GM23248 (cell line): ENCODE results near the gene ZNHIT1. TPM values are rescaled to one million over a fixed set of nuclear protein-coding genes. Genes with fewer than 3 reads are reported as not detected.

Experiments
- DNase-seq: peaks from one replicate; pipeline ENCODE4 v3.0.0-alpha.2; 2015
- H2AFZ ChIP-seq: fragments of 200-600 bp; sonication (generic); 2 replicates; pipeline ENCODE4 v1.6.1; 2016; ENCODE audit warnings: antibody characterized with exemption
- H3F3A ChIP-seq: fragments of 200-600 bp; sonication (generic); 2 replicates; pipeline ENCODE4 v1.6.1; 2016; ENCODE audit warnings: mild to moderate bottlenecking, antibody characterized with exemption, mixed run types; ENCODE audit not compliant: insufficient read depth
- H3K27ac ChIP-seq: fragments of 200-600 bp; sonication (generic); 2 replicates; pipeline ENCODE4 v1.5.1; 2016; ENCODE audit warnings: mild to moderate bottlenecking
- H3K27me3 ChIP-seq: fragments of 200-600 bp; sonication (generic); replicated peaks from 2 replicates; pipeline ENCODE4 v1.6.1; 2016; ENCODE audit warnings: mild to moderate bottlenecking; ENCODE audit not compliant: insufficient read depth
- H3K36me3 ChIP-seq: fragments of 200-600 bp; sonication (generic); 2 replicates; pipeline ENCODE4 v1.6.1; 2016; ENCODE audit warnings: low read depth, mild to moderate bottlenecking
- H3K4me1 ChIP-seq: fragments of 200-600 bp; sonication (generic); 2 replicates; pipeline ENCODE4 v1.6.1; 2016; ENCODE audit warnings: mild to moderate bottlenecking; ENCODE audit not compliant: insufficient read depth
- H3K4me2 ChIP-seq: fragments of 200-600 bp; sonication (generic); one replicate; pipeline ENCODE4 v1.6.1; 2016; ENCODE audit warnings: mild to moderate bottlenecking; ENCODE audit not compliant: unreplicated experiment
- H3K4me3 ChIP-seq: fragments of 200-600 bp; sonication (generic); 2 replicates; pipeline ENCODE4 v1.5.1; 2016; ENCODE audit warnings: mild to moderate bottlenecking
- H3K79me2 ChIP-seq: fragments of 200-600 bp; sonication (generic); 2 replicates; pipeline ENCODE4 v1.6.1; 2016; ENCODE audit warnings: mild to moderate bottlenecking; ENCODE audit not compliant: insufficient read depth
- H3K9ac ChIP-seq: fragments of 200-600 bp; sonication (generic); 2 replicates; pipeline ENCODE4 v1.6.1; 2016; ENCODE audit warnings: mild to moderate bottlenecking
- H3K9me2 ChIP-seq: fragments of 200-600 bp; sonication (generic); 2 replicates; pipeline ENCODE4 v1.6.1; 2016; ENCODE audit warnings: mixed run types, mild to moderate bottlenecking, moderate library complexity; ENCODE audit not compliant: insufficient read depth
- H3K9me3 ChIP-seq: fragments of 200-600 bp; sonication (generic); one replicate; pipeline ENCODE4 v1.6.1; 2017; ENCODE audit warnings: low read depth
- H4K20me1 ChIP-seq: fragments of 200-600 bp; sonication (generic); 2 replicates; pipeline ENCODE4 v1.6.0; 2016; ENCODE audit not compliant: insufficient read depth
- EZH2 ChIP-seq: fragments of 200-600 bp; sonication (generic); IDR thresholded peaks from 2 replicates; pipeline ENCODE4 v1.6.1; 2018; ENCODE audit warnings: antibody characterized with exemption, mild to moderate bottlenecking; ENCODE audit not compliant: insufficient read depth, poor library complexity, severe bottlenecking
- EZH2phosphoT487 ChIP-seq: fragments of 200-600 bp; sonication (generic); IDR thresholded peaks from 2 replicates; pipeline ENCODE4 v1.6.1; 2018; ENCODE audit warnings: antibody characterized with exemption, moderate library complexity, mild to moderate bottlenecking, low read depth; ENCODE audit not compliant: insufficient read depth
- WGBS, 2 experiments: methylation state at CpG; one replicate each; pipeline ENCODE4 v1.1.6; 2015 to 2017; ENCODE audit warnings: low lambda C conversion rate in 2 of 2, low coverage in 1 of 2; ENCODE audit errors: missing lambda C conversion rate in 2 of 2; 5-methylcytosine and 5-hydroxymethylcytosine counted together
- in situ Hi-C: fragments of 300-500 bp; cut with MboI; formaldehyde crosslinking; loops from 2 replicates; pipeline ENCODE4 v1.15.0; 2020
- polyA plus RNA-seq: library from polyadenylated mRNA; unstranded; fragments of >200 nt; fragmentation: Nextera tagmentation; extraction: Ambion mirVana; gene quantifications from 2 replicates; pipeline ENCODE4 v1.2.1, GENCODE V29; 2016
- total RNA-seq: library from RNA; depleted of rRNA; stranded (reverse); fragments of >200 nt; shearing (Covaris generic); gene quantifications from 2 replicates; pipeline ENCODE4 v1.2.3, GENCODE V29; 2014

The ZNHIT1 gene
- total and polyA plus RNA-seq, 2 experiments from 2014 or later = 98.0 to 119 TPM

GRCh38 chr7:101210143-101210542, 7.8 kb upstream of the ZNHIT1 start:
- peaks cover 4% of the 10 kb centered on the region; the same call in 1 of the 2 replicates for H3F3A ChIP-seq
- TF ChIP-seq EZH2 (no peak), EZH2phosphoT487 (no peak)
- H3K27me3 ChIP-seq = no peaks in the 10 kb centered on the region
- H3K9me3 ChIP-seq = no peaks in the 10 kb centered on the region
- H3K4me2 ChIP-seq = no peak overlapping the region
- H3K9ac ChIP-seq = no peak overlapping the region
- peaks cover 4% of the 10 kb centered on the region; the same call in 1 of the 2 replicates for H3K4me1 ChIP-seq
- no peak overlapping the region for H2AFZ ChIP-seq
- DNase-seq = no peak
- in situ Hi-C loops = no loop called here
- WGBS, 2 experiments = 93 to 99% methylated on average over 13 to 19 of the region's 19 CpGs
- H3K79me2 ChIP-seq = peaks cover 16% of the 10 kb centered on the region
- H3K9me2 ChIP-seq = no peaks in the 10 kb centered on the region
- no peak overlapping the region for H3K27ac ChIP-seq
- H3K36me3 ChIP-seq = peaks cover 11% of the 10 kb centered on the region; the same call in 1 of the 2 replicates
- H4K20me1 ChIP-seq = no peaks in the 10 kb centered on the region
- H3K4me3 ChIP-seq = no peak overlapping the region

- H3K36me3 ChIP-seq = peaks cover 18% of the 10 kb centered on the region; the same call in 1 of the 2 replicates
- no peak for DNase-seq
- whole genome bisulfite sequencing, 2 experiments = 92 to 94% methylated on average over 13 to 24 of the region's 24 CpGs
- peaks cover 29% of the 10 kb centered on the region for H3K79me2 ChIP-seq
- no peak overlapping the region for H3K9ac ChIP-seq
- no peaks in the 10 kb centered on the region for H3K9me2 ChIP-seq
- no peaks in the 10 kb centered on the region for H3F3A ChIP-seq
- TF ChIP-seq EZH2 (no peak), EZH2phosphoT487 (no peak)
- H3K4me1 ChIP-seq = peaks cover 13% of the 10 kb centered on the region
- in situ Hi-C loops = no loop called here
- no peaks in the 10 kb centered on the region for H3K9me3 ChIP-seq
- no peaks in the 10 kb centered on the region for H3K27me3 ChIP-seq
- H3K27ac ChIP-seq = no peak overlapping the region
- H2AFZ ChIP-seq = no peak overlapping the region
- H4K20me1 ChIP-seq = no peaks in the 10 kb centered on the region
- no peak overlapping the region for H3K4me2 ChIP-seq
- no peak overlapping the region for H3K4me3 ChIP-seq
Observed at GRCh38 chr7:101211501-101211900, 6.5 kb upstream of the ZNHIT1 start.

DNA sequence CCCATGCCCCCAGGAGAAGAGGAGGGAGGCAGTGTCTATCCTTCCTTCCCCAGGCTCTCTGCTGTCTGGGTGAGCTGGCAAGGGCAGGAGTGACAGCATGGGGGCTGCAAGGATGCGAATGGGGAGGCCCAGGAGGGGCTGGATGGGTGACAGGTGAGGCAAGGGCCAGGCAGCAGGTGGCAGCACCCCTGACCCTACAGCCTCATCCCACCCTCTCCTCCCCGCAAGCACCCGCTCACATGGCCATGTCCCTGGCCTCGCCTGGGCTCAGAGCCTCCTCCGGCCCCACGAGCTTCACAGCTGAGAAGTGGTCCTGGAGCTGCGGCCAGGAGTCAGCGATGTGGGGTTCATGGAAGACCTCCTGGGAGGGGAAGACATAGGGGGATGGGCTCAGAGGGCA, 6.0 kb upstream of the ZNHIT1 start:
- peaks cover 35% of the 10 kb centered on the region for H3K79me2 ChIP-seq
- H2AFZ ChIP-seq = no peak overlapping the region
- no peaks in the 10 kb centered on the region for H3K9me2 ChIP-seq
- TF ChIP-seq EZH2phosphoT487 (no peak), EZH2 (no peak)
- no peaks in the 10 kb centered on the region for H3F3A ChIP-seq
- peaks cover 18% of the 10 kb centered on the region; the same call in 1 of the 2 replicates for H3K36me3 ChIP-seq
- no peaks in the 10 kb centered on the region for H3K9me3 ChIP-seq
- H3K4me2 ChIP-seq = no peak overlapping the region
- H3K27ac ChIP-seq = no peak overlapping the region
- no peak overlapping the region for H3K4me3 ChIP-seq
- no peak for DNase-seq
- peaks cover 13% of the 10 kb centered on the region for H3K4me1 ChIP-seq
- in situ Hi-C loops = no loop called here
- no peaks in the 10 kb centered on the region for H3K27me3 ChIP-seq
- 90 to 93% methylated on average over 8 of the region's 8 CpGs for WGBS, 2 experiments
- no peak overlapping the region for H3K9ac ChIP-seq
- H4K20me1 ChIP-seq = no peaks in the 10 kb centered on the region

DNA sequence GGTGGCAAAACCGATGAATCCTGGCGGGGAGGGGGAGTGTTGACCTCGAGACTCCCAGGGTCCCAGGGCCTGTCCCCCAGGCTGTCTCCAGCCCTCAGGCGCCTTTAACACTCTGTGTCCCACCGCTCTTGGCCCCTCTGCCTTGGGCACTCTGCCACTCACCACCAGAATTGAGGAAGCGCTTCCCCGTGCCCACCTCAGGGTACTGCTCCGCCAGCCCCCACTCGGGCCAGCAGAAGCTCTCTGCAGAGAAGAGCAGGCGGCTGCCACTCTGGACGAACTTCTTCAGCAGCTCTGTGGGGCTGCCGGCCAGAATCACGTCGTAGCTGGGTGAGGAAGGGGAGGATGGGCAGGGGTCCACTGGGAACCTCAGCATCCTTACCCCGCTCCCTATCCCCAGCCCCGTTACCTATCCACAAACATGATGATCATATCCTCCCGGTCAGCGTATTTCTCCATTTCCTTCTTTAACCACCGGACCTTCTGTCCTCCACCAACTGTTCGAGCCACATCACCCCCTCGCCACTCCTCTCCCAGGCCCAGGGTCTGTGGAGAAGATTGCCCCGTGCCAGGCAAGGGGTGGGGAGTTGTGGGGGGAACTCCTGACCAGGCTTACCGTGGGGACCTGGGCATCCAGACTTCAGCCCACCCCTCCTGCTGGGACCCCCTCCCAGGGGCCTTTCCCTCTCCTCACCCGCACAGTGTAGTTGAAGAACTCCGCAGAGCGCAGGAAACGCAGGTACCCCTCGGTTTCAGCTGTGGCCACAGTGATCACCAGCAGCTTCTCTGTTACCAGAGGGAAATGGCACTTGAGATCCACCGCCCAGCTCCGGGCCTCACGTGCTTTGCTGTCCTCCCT, 1.7 kb upstream of the ZNHIT1 start:
- H3K79me2 ChIP-seq = peaks cover 69% of the 10 kb centered on the region
- H3K4me1 ChIP-seq = peaks cover 21% of the 10 kb centered on the region

More for the DNA sequence above, 1.7 kb upstream of the ZNHIT1 start:
- H4K20me1 ChIP-seq = no peaks in the 10 kb centered on the region
- H3K9ac ChIP-seq = peak overlapping the region; percentile 88
- no peaks in the 10 kb centered on the region for H3K9me3 ChIP-seq
- peak overlapping the region; percentile 95 for H3K4me3 ChIP-seq
- in situ Hi-C loops = no loop called here
- H2AFZ ChIP-seq = peak overlapping the region; percentile 93
- peaks cover 18% of the 10 kb centered on the region; the same call in 1 of the 2 replicates for H3K36me3 ChIP-seq
- H3K27ac ChIP-seq = peak overlapping the region; percentile 94
- WGBS, 2 experiments = 49 to 51% methylated on average over 31 of the region's 31 CpGs
- H3F3A ChIP-seq = no peaks in the 10 kb centered on the region
- no peaks in the 10 kb centered on the region for H3K27me3 ChIP-seq
- H3K9me2 ChIP-seq = no peaks in the 10 kb centered on the region
- peak overlapping the region; percentile 93 for H3K4me2 ChIP-seq
- DNase-seq = peak; percentile 71
- no peak for TF ChIP-seq EZH2phosphoT487
- no peak for TF ChIP-seq EZH2
